Effector CD8-positive, alpha-beta T cell (primary cell): Measurements from ENCODE around the gene MAT2A.
"Not testable (repeated sequence)": the region's sequence is repeated elsewhere in the genome, so short reads cannot be mapped to it uniquely, and the experiment has no call there.

ENCODE experiments used
- DNase-seq: peaks from one replicate; lab custom pipeline; 2025; lab: John Stamatoyannopoulos, UW

MAT2A gene

GRCh38 chr2:85524336-85524908 is 14.5 kb upstream of the MAT2A start:
- DNase-seq = no peak

- no peak for DNase-seq
These were observed 13.9 kb upstream of the MAT2A start for GRCh38 chr2:85525029-85525428.

- no peak for DNase-seq
These were observed 13.4 kb upstream of the MAT2A start for GRCh38 chr2:85525567-85525966.

- no peak for DNase-seq
These were observed 11.2 kb upstream of the MAT2A start for GRCh38 chr2:85527787-85528186.

- no peak for DNase-seq
These were observed 10.6 kb upstream of the MAT2A start for GRCh38 chr2:85528355-85528754.

GRCh38 chr2:85529809-85530208 is 9.2 kb upstream of the MAT2A start:
- no peak for DNase-seq

- DNase-seq = no peak
These were observed 7.4 kb upstream of the MAT2A start for GRCh38 chr2:85531589-85531988.

- DNase-seq = no peak
These were observed 4.9 kb upstream of the MAT2A start for GRCh38 chr2:85534099-85534498.

- no peak for DNase-seq
These were observed 4.1 kb upstream of the MAT2A start for GRCh38 chr2:85534881-85535280.

GRCh38 chr2:85536479-85536878 is 2.5 kb upstream of the MAT2A start:
- DNase-seq = no peak

- DNase-seq = peak; percentile 7
These were observed 1.1 kb upstream of the MAT2A start for GRCh38 chr2:85537600-85538506.

- peak; percentile 57 for DNase-seq
These were observed 579 bp downstream of the MAT2A start for GRCh38 chr2:85539361-85540132.

GRCh38 chr2:85540133-85540648 is 1.2 kb downstream of the MAT2A start:
- no peak for DNase-seq

GRCh38 chr2:85541262-85541661 is 2.3 kb downstream of the MAT2A start:
- DNase-seq = no peak

GRCh38 chr2:85541753-85542457 is 2.9 kb downstream of the MAT2A start:
- no peak for DNase-seq

GRCh38 chr2:85542777-85543176 is 3.8 kb downstream of the MAT2A start:
- DNase-seq = no peak

GRCh38 chr2:85544254-85544691 is 5.3 kb downstream of the MAT2A start:
- not testable (repeated sequence) for DNase-seq

- DNase-seq = not testable (repeated sequence)
These were observed 6.2 kb downstream of the MAT2A start for GRCh38 chr2:85544915-85545779.

GRCh38 chr2:85545780-85546240 is 6.8 kb downstream of the MAT2A start:
- no peak for DNase-seq

GRCh38 chr2:85547089-85547858 is 8.3 kb downstream of the MAT2A start:
- DNase-seq = no peak
